Stimulated activated CD4-positive, alpha-beta T cell treated with anti-CD3 and anti-CD28 coated beads, TNF-alpha, amount 100 ng/mL, for 1 hour (primary cell): ENCODE data around the gene UBE2D1.
"Not testable (repeated sequence)": the region's sequence is repeated elsewhere in the genome, so short reads cannot be mapped to it uniquely, and the experiment has no call there.

Experiments
- DNase-seq, 3 donors: peaks; one replicate each; pipeline ENCODE4 v3.0.0-alpha.2; 2020; ENCODE audit warnings: low read depth in 3 of 3, low spot score in 1 of 3

Gene UBE2D1

GRCh38 chr10:58373442-58373827, 38.6 kb downstream of the UBE2D1 start:
- DNase-seq = no peak

- DNase-seq = no peak
Measured at GRCh38 chr10:58382489-58382995, 47.7 kb downstream of the UBE2D1 start.

DNA sequence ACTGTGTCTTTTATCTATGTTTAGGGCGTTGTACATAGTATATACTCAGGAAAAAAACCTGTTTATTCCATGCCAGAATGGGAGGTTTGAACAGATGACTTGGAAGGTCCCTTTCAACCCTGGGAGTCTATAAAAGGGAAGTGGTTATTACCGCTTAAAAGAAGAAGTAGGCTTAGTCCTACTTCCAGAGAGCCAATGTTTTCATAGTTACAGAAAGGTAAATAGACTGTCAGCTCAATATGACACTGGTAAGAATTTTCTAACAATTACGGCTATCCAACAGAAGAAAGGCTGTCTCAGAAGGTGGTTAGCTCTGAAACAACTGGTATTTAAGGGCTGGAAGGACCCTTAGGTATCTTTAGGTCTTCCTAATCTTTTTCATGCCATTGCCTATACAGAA, 49.3 kb downstream of the UBE2D1 start:
- no peak for DNase-seq

DNA sequence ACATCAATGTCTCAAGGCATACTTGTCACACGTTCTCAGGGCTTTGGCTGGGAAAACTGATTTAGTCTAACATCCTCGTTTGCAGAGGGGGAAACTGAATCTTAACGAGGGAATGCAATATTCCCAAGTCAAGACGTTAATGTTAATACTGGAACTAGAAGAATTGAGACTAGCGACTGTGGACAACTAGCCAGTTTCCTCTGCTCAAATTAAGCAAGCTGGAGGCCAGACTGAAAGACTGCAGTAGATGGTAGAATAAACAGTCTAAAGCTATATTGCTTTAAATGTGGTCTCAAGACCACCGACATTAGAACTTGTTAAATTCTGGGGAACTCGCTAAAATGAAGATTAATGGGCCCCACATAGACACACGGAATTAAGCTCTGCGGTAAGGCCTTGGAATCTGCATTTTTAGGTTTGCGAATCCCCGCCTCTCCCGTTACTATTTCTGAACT, 49.8 kb downstream of the UBE2D1 start:
- DNase-seq = no peak

GRCh38 chr10:58384999-58385783, 50.4 kb downstream of the UBE2D1 start, which contains the start of gene TFAM:
TFAM (plus strand) TSS chr10:58385410; CDS start chr10:58385548, 138 bp downstream.
- DNase-seq = peak; percentile 87 to 99 (median 98)

DNA sequence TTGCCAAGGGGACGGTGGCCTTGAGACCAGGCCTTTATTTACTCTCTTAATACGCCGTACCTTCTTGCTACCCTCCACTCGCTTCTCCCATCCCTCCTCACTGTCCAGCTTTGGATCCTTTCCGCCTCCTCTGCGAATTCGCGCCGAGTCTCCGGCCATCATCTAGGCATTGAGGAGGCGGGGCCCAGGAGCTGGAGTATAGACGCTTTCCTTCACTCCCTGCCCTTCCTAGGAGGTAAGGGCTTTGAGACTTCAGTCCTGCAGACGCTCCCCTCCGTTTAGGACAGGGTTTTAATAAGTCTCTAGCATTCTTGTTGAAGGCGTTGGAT, 50.9 kb downstream of the UBE2D1 start:
- no peak for DNase-seq

GRCh38 chr10:58389024-58389423, 54.2 kb downstream of the UBE2D1 start:
- DNase-seq = no peak

DNA sequence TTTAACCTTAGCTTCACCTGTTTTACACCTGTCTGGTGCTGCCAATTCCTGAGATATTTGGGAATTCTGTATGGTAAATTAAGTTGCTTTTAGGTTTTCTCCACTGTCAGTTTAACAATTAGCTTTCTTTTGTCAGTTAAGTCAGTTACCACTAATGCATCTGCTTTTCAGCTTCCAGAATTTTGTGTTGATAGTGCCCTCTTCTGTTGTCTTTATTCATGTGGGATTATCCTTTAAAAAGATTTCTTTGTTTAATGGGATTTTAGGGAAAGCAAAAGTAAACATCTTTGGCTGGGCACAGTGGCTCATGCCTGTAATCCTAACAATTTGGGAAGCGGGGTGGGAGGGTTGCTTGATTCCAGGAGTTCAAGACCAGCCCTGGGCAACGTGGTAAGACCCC, 58.5 kb downstream of the UBE2D1 start:
- DNase-seq = no peak

GRCh38 chr10:58394471-58394870, 59.7 kb downstream of the UBE2D1 start:
- no peak for DNase-seq

GRCh38 chr10:58396057-58396456, 61.3 kb downstream of the UBE2D1 start:
- no peak for DNase-seq

DNA sequence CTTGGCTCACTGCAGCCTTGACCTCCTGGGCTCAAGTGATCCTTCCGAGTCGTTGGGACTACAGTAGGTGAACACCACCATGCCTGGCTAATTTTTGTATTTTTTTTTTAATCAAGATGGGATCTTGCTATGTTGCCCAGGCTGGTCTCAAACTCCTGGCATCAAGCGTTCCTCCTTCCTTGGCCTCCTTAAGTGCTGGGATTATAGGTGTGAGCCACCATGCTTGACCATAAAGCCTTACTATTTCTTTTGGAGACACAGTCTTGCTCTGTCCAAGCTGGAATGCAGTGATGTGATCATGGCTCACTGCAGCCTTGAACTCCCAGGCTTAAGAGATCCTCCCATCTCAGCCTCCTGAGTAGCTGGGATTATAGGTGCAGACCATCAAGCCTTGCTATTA, 63.0 kb downstream of the UBE2D1 start:
- no peak for DNase-seq

GRCh38 chr10:58399410-58399809, 64.6 kb downstream of the UBE2D1 start:
- DNase-seq = no peak

DNA sequence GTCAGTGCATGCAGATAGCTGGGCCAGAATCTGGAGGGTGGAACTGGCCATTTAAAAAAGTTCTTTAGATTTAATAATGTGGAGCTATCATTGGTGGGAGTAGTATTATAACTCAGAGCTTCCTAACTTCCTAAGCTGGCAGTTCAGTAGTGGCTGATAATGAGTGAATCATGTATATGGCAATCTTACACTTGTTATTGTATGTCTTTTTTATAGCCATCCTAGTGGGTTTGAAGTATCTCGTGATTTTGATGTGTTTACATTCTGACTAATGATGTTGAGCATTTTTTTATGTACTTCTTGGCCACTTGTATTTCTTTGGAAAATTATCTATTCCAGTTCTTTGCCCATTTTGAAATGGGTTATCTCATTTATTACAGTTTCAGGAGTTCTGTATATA, 65.8 kb downstream of the UBE2D1 start:
- DNase-seq = no peak

GRCh38 chr10:58404001-58404400, 69.2 kb downstream of the UBE2D1 start:
- no peak for DNase-seq

- no peak for DNase-seq
Measured at GRCh38 chr10:58409956-58410610, 75.3 kb downstream of the UBE2D1 start.

GRCh38 chr10:58412502-58412961, 77.7 kb downstream of the UBE2D1 start:
- DNase-seq = no peak

GRCh38 chr10:58414270-58415041, 79.7 kb downstream of the UBE2D1 start:
- DNase-seq = no peak

GRCh38 chr10:58415757-58416156, 81.0 kb downstream of the UBE2D1 start:
- DNase-seq = no peak

- not testable (repeated sequence) for DNase-seq
Measured at GRCh38 chr10:58417902-58418301, 83.1 kb downstream of the UBE2D1 start.
